Measurements from ENCODE around the gene SLCO2A1. TPM values are rescaled to one million over a fixed set of nuclear protein-coding genes. Genes with fewer than 3 reads are reported as not detected.
A peak's percentile ranks its signal among the peaks of the same experiment; 100 is the strongest.

The SLCO2A1 gene
- total RNA-seq, 1 donor from 2014 or later = 0.33 TPM

DNA sequence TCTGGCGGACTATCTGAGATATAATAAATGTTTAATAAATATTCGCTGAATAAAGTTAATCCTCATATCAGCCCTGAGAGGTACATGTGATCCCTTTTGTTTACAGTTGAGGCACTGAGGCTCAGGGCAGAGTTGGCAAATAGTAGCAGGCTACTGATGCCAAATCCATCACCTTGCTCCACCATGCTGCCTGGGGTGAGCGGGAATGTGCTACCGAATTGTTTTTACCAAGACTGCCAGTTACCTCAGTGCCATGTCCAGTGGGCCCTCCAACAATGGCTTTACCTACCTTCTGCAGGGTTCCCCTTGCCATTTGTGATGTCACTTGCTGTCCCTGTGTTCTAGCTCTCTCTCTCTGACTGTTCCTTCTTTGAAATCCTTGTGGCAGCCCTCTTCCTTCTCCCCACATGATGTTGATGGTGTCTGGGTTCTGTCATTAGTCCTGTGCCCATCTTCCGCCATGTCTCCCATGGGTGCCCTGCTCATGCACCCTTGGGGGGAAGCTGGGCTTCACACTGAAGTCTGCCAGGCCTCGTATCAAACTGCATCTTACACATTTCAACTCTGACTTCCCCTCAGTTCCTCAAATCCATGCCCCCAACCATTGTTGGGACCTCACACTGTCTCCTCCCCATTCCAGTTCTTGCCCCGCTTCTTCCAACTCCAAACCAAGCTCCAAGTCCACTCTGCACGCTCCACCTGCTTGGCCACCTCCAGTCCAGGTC is 35.4 kb downstream of the SLCO2A1 start:
- no peak for TF ChIP-seq CTCF (conservative IDR thresholded peaks at IDR 0.05)
- Mint-ChIP-seq H3K4me1 (peaks cover under 1% of the 10 kb centered on the region), H3K4me3 (no peak overlapping the region), H3K27ac (ENCODE audit: unreplicated experiment) (peak overlapping the region; percentile 59), H3K27me3 (ENCODE audit: low read depth) (peaks cover 18% of the 10 kb centered on the region), H3K36me3 (ENCODE audit: low read depth) (no peaks in the 10 kb centered on the region), H3K9me3 (peaks cover 2% of the 10 kb centered on the region)
- DNase-seq (ENCODE audit: low read depth, low spot score) = no peak

- Mint-ChIP-seq H3K36me3 (ENCODE audit: low read depth) (no peaks in the 10 kb centered on the region), H3K4me1 (peaks cover 11% of the 10 kb centered on the region), H3K27me3 (ENCODE audit: low read depth) (peaks cover 18% of the 10 kb centered on the region), H3K27ac (ENCODE audit: unreplicated experiment) (no peak overlapping the region), H3K9me3 (peaks cover 4% of the 10 kb centered on the region), H3K4me3 (no peak overlapping the region)
- DNase-seq (ENCODE audit: low read depth, low spot score) = no peak
- no peak for TF ChIP-seq CTCF (conservative IDR thresholded peaks at IDR 0.05)
These were observed 36.6 kb downstream of the SLCO2A1 start for GRCh38 chr3:133992951-133993620.

DNA sequence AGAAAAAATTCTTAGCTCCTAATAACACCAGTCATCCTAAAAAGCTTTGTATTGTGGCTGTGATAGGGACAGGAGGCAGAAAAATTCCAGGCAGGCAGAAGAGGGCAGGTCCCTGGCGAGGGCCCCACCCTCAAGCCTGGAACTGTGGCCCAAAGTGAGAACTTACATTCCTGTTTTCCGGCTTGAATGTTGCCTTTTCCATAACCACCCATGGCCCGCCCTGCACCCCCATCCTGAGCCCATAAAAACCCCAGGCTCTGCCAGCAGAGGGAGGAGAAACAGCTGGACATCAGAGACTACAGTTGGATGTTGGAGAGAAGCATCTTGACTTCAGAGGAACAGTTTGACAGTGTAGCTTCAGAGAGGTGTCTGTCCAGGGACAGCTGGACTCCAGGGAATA is 37.3 kb downstream of the SLCO2A1 start:
- H3K27me3 Mint-ChIP-seq (ENCODE audit: low read depth) = peaks cover 18% of the 10 kb centered on the region
- no peaks in the 10 kb centered on the region for H3K36me3 Mint-ChIP-seq (ENCODE audit: low read depth)
- peaks cover 4% of the 10 kb centered on the region for H3K9me3 Mint-ChIP-seq
- no peak for TF ChIP-seq CTCF (conservative IDR thresholded peaks at IDR 0.05)
- peaks cover 18% of the 10 kb centered on the region for H3K4me1 Mint-ChIP-seq
- H3K4me3 Mint-ChIP-seq = no peak overlapping the region
- no peak for DNase-seq (ENCODE audit: low read depth, low spot score)
- no peak overlapping the region for H3K27ac Mint-ChIP-seq (ENCODE audit: unreplicated experiment)

DNA sequence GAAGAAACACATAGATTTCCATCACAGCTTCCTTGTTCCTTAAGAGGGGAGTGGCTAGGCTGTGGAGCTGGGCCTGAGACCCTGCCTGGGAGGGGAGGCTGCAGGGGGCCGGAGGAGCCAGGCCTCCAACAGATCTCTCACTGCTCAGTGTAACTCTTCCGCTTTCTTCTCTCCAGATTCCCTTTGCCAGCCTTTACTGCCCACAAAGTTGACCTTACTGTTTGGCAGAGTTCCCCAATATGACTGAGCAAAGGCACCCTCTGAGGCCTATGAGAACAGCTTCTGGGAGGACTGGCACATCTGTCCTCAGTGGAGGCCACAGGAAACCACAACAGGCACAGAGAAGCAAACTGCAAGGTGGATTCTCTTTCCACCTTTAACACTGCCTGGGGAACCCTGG is 38.1 kb downstream of the SLCO2A1 start:
- peaks cover 12% of the 10 kb centered on the region for H3K27me3 Mint-ChIP-seq (ENCODE audit: low read depth)
- no peak for TF ChIP-seq CTCF (conservative IDR thresholded peaks at IDR 0.05)
- H3K9me3 Mint-ChIP-seq = peaks cover 4% of the 10 kb centered on the region
- DNase-seq (ENCODE audit: low read depth, low spot score) = no peak
- no peak overlapping the region for H3K4me3 Mint-ChIP-seq
- H3K27ac Mint-ChIP-seq (ENCODE audit: unreplicated experiment) = no peak overlapping the region
- no peaks in the 10 kb centered on the region for H3K36me3 Mint-ChIP-seq (ENCODE audit: low read depth)
- peaks cover 20% of the 10 kb centered on the region for H3K4me1 Mint-ChIP-seq

DNA sequence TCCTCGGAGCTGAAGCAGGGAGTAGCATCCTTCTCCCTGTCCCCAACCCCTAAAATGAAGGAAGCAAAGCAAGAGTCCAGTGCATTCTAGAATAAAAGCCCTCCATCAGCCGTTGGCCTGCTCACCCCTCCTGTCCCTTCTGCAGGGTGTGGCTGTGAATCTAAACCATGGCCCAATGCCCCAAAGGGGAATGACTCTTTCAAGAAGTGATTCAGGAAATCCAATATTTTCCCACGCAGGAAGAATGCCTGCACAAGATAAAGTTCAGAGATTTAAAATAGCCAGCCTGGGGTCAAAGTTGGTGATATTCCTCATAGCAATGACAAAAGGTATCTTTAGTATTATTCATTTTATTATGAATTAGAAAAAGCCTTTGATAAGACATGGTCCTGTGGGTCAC is 38.5 kb downstream of the SLCO2A1 start:
- Mint-ChIP-seq H3K27ac (ENCODE audit: unreplicated experiment) (no peak overlapping the region), H3K9me3 (peaks cover 4% of the 10 kb centered on the region), H3K27me3 (ENCODE audit: low read depth) (peaks cover 9% of the 10 kb centered on the region), H3K4me3 (no peak overlapping the region), H3K36me3 (ENCODE audit: low read depth) (no peaks in the 10 kb centered on the region), H3K4me1 (peaks cover 20% of the 10 kb centered on the region)
- TF ChIP-seq CTCF (conservative IDR thresholded peaks at IDR 0.05) = no peak
- no peak for DNase-seq (ENCODE audit: low read depth, low spot score)

Measured in neural crest cell (in vitro differentiated cells).